Breast epithelium (tissue), 4 donors: ENCODE measurements around the gene GUCY1A2. TPM values are rescaled to one million over a fixed set of nuclear protein-coding genes. Genes with fewer than 3 reads are reported as not detected.

Source experiments
- DNase-seq, 2 donors: peaks; one replicate each; pipeline ENCODE4 v3.0.0-alpha.2; 2019; ENCODE audit warnings: low spot score in 2 of 2
- H3K27ac ChIP-seq, 2 donors: fragments of 200-600 bp; sonication (generic) in 1 of 2; one replicate each; pipeline ENCODE4 v1.5.1; 2016 to 2019; ENCODE audit warnings: mild to moderate bottlenecking in 1 of 2
- H3K27me3 ChIP-seq, 2 donors: fragments of 200-600 bp; sonication (generic) in 1 of 2; one replicate each; pipeline versions ENCODE4 v1.5.1 to v1.6.0; 2017 to 2019; ENCODE audit warnings: control low read depth in 1 of 2, mild to moderate bottlenecking in 1 of 2
- H3K36me3 ChIP-seq: fragments of 200-600 bp; one replicate; pipeline ENCODE4 v1.5.1; 2019
- H3K4me1 ChIP-seq, 2 donors: fragments of 200-600 bp; sonication (generic); one replicate each; pipeline ENCODE4 v1.5.1; 2016 to 2019; ENCODE audit warnings: control low read depth in 1 of 2
- H3K4me3 ChIP-seq, 3 donors: fragments of 200-600 bp; sonication (generic); 1 replicate in 2 of 3; 2 replicates in 1 of 3; pipeline ENCODE4 v1.5.1; 2016 to 2019; ENCODE audit warnings: mild to moderate bottlenecking in 3 of 3, moderate library complexity in 2 of 3
- H3K9me3 ChIP-seq, 2 donors: fragments of 200-600 bp; sonication (generic) in 1 of 2; one replicate each; pipeline ENCODE4 v1.5.1; 2016 to 2019; ENCODE audit warnings: control low read depth in 1 of 2
- POLR2A ChIP-seq: fragments of 450-650 bp; IDR thresholded peaks from one replicate; pipeline ENCODE4 v1.6.1; 2016; ENCODE audit warnings: antibody characterized with exemption, mild to moderate bottlenecking, moderate library complexity
- POLR2AphosphoS5 ChIP-seq, 3 donors: sonication (generic); formaldehyde crosslinking; IDR thresholded peaks; one replicate each; pipeline ENCODE4 v1.6.1; 2017; ENCODE audit warnings: antibody characterized with exemption in 3 of 3
- intact Hi-C: fragments of 100-400 bp; cut with DNase I; formaldehyde crosslinking; loops from one replicate; pipeline ENCODE4 v1.15.1; 2023; ENCODE audit warnings: low total_unique reads
- total RNA-seq, 3 donors: library from RNA; depleted of rRNA; stranded (reverse); fragments of >200 nt; gene quantifications; one replicate each; pipeline ENCODE4 v1.1.0, GENCODE V29; 2016
- TF ChIP-seq, protein P1 (sequence below), 3 donors: fragments of 450-650 bp; IDR thresholded peaks; one replicate each; pipeline ENCODE4 v1.5.1; 2016 to 2017; ENCODE audit warnings: antibody characterized with exemption in 3 of 3, mild to moderate bottlenecking in 3 of 3, moderate library complexity in 3 of 3

The GUCY1A2 gene
- total RNA-seq, 3 donors from 2014 or later = 3.2 to 5.3 (median 4.9) TPM

DNA sequence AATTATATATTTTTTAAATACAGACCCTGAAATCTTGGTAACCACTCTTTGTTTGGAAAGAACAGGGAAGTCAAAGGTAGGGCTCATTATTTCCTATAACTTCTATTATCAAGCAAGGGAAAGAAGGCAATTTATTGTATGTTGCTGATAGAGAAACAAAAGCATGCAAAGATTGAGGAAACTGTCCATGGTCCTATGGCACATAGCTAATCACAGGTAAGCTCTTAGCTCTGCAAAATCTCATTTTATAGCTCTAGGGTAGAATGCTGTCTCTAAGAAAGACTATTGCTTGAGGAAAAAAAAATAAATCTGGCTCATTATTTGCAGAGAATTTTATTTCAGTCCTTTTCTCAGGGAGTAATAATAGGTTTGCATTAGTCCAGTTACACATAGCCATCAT lies 7.4 kb upstream of the GUCY1A2 start:
- Histone ChIP-seq H3K4me1 (no peaks in the 10 kb centered on the region), H3K27me3 (no peaks in the 10 kb centered on the region), H3K4me3 (no peak overlapping the region), H3K36me3 (no peaks in the 10 kb centered on the region), H3K9me3 (no peaks in the 10 kb centered on the region), H3K27ac (no peak overlapping the region)
- intact Hi-C loops = no loop called here
- DNase-seq = no peak
- TF ChIP-seq POLR2A (no peak), POLR2AphosphoS5 (IDR thresholded peaks at IDR 0.05) (no peak)
- TF ChIP-seq, protein P1, sequence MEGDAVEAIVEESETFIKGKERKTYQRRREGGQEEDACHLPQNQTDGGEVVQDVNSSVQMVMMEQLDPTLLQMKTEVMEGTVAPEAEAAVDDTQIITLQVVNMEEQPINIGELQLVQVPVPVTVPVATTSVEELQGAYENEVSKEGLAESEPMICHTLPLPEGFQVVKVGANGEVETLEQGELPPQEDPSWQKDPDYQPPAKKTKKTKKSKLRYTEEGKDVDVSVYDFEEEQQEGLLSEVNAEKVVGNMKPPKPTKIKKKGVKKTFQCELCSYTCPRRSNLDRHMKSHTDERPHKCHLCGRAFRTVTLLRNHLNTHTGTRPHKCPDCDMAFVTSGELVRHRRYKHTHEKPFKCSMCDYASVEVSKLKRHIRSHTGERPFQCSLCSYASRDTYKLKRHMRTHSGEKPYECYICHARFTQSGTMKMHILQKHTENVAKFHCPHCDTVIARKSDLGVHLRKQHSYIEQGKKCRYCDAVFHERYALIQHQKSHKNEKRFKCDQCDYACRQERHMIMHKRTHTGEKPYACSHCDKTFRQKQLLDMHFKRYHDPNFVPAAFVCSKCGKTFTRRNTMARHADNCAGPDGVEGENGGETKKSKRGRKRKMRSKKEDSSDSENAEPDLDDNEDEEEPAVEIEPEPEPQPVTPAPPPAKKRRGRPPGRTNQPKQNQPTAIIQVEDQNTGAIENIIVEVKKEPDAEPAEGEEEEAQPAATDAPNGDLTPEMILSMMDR (IDR thresholded peaks at IDR 0.05) = no peak

DNA sequence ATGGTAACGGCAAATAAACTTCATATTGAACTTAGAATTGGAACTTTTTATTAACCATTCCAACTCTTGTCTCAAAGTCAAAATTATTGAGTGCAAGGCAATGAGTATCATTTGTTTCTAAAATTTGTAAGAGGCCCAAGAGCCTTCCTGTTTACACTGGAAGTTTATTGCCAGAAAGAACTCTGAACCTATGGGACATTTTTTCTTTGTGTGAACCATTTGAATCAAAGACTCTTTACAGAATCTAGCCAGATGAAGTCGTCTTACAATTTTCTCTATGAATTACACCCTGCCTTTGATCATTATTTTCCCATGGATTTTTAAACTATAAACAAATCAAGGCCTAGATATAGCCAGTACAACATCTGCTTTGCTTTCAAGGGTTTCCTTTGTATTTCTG lies 2.3 kb upstream of the GUCY1A2 start:
- Histone ChIP-seq H3K9me3 (no peaks in the 10 kb centered on the region), H3K4me3 (no peak overlapping the region), H3K36me3 (no peaks in the 10 kb centered on the region), H3K4me1 (peaks cover 0 to 4% of the 10 kb centered on the region in 2 donors), H3K27ac (no peak overlapping the region), H3K27me3 (peaks cover 0 to 17% of the 10 kb centered on the region in 2 donors)
- TF ChIP-seq, protein P1 (IDR thresholded peaks at IDR 0.05) = no peak
- TF ChIP-seq POLR2A = no peak
- TF ChIP-seq POLR2AphosphoS5 (IDR thresholded peaks at IDR 0.05) = no peak
- no peak for DNase-seq
- intact Hi-C loops = no loop called here

DNA sequence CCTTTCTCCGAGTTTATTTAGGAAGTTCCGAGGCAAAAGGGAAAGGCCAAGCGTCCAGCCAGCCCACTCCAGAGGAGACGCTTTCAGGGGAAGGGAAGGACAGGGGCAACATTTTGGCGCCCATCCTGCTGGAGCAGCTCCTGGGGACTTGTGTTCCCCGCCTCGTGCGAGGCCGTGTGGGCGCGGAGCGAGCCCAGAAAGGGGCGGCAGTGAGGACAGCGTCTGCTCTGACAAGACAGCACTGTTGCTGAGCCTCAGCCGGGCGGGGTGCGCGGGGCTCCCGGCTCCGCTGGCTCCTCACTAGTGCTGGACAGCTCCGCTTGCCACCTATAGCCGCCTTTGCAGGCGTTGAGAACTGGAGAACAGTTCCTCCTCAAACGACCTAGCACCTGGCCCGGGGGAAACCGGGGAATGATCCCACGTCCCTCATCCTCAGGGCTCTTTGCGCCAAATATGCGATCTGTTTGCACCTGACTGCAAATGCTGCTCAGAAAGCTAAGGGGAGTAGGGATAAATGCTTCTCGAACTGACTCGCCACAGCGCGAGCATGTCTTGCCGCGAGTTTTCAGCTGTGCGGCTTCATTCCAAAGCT lies 722 bp upstream of the GUCY1A2 start:
- Histone ChIP-seq H3K4me1 (peaks cover 0 to 4% of the 10 kb centered on the region in 2 donors), H3K36me3 (no peaks in the 10 kb centered on the region), H3K27ac (no peak overlapping the region), H3K4me3 (peak overlapping the region; percentile 44 to 73 (median 50)), H3K27me3 (peaks cover 0 to 17% of the 10 kb centered on the region in 2 donors), H3K9me3 (no peaks in the 10 kb centered on the region)
- intact Hi-C loops = no loop called here
- TF ChIP-seq, protein P1 (IDR thresholded peaks at IDR 0.05) = no peak
- TF ChIP-seq POLR2AphosphoS5 (IDR thresholded peaks at IDR 0.05) (no peak), POLR2A (no peak)
- peak in 1 of 2 donors; percentile 59 for DNase-seq

DNA sequence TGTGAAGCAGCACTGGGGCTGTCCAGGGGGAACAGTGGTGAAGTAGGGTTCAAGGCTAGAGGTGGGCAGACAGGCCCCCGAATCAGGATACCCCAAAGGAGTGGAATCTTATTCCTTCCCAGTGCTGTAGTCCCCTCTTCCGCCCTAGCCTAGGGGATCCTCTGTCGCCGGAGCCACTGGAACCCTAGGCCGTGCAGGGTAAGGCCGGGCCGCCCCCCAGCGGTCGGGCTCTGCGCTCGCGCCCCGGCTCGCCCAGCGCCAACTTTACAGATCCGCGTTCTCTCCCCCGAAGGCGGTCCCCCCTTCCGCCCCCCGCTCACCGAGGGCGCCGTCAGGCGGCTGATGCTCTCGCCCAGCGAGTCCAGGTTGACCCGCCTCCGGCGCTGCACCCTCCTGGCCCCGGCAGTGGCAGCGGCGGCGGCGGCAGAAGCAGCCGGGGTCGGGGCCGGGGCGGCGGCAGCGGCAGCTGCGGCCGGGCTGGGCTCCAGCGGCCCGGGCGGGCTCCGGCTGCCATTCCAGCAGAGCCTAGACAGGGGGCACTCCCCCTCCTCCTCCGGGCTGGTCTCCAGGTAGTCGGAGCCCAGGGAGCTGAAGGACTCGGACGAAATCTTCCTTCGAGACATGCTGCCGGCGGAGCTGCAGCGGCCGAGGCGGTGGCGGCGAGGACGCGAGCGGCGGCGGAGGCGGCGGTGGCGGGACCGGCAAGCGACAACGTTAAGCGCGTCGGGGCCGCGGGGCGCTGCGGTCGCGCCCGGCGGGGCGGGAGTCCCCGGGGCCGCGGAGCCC lies 650 bp downstream of the GUCY1A2 start:
- peaks cover 0 to 4% of the 10 kb centered on the region in 2 donors for H3K4me1 ChIP-seq
- no peak for DNase-seq
- no peak overlapping the region for H3K27ac ChIP-seq

DNA sequence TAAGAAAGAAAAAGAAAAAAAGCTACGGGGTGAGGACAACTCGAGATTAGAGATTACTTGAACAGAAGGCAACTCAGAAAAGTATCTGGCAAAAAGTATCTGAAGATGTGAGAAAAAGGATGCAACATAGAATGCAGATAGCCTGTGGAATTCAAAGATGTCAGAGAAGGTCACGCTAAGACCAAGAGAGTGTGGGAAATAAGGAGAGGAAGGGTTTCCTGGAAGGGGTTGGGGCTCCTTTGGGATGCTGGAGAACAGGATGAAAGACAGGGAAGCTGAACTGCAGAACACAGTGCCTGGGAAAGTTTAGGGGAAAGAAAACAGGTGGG lies 1.2 kb downstream of the GUCY1A2 start:
- Histone ChIP-seq H3K27me3 (peaks cover 0 to 17% of the 10 kb centered on the region in 2 donors), H3K4me3 (peak overlapping the region; percentile 44 to 73 (median 50)), H3K27ac (no peak overlapping the region), H3K36me3 (no peaks in the 10 kb centered on the region), H3K4me1 (peaks cover 0 to 4% of the 10 kb centered on the region in 2 donors), H3K9me3 (no peaks in the 10 kb centered on the region)
- no peak for DNase-seq
- TF ChIP-seq POLR2AphosphoS5 (IDR thresholded peaks at IDR 0.05) (no peak), POLR2A (no peak)
- TF ChIP-seq, protein P1 (IDR thresholded peaks at IDR 0.05) = no peak
- intact Hi-C loops = no loop called here

More for the DNA sequence above, 650 bp downstream of the GUCY1A2 start:
- H3K36me3 ChIP-seq = no peaks in the 10 kb centered on the region
- H3K9me3 ChIP-seq = no peaks in the 10 kb centered on the region
- intact Hi-C loops = no loop called here
- TF ChIP-seq POLR2AphosphoS5 (IDR thresholded peaks at IDR 0.05) (no peak), POLR2A (no peak)
- TF ChIP-seq, protein P1 (IDR thresholded peaks at IDR 0.05) = no peak
- H3K4me3 ChIP-seq = peak overlapping the region; percentile 44 to 73 (median 50)
- H3K27me3 ChIP-seq = peaks cover 0 to 17% of the 10 kb centered on the region in 2 donors
